GM23248 (cell line): ENCODE results near the gene BAIAP2.

Experiments
- EZH2 ChIP-seq: fragments of 200-600 bp; sonication (generic); IDR thresholded peaks from 2 replicates; pipeline ENCODE4 v1.6.1; 2018; ENCODE audit warnings: antibody characterized with exemption, mild to moderate bottlenecking; ENCODE audit not compliant: insufficient read depth, poor library complexity, severe bottlenecking
- EZH2phosphoT487 ChIP-seq: fragments of 200-600 bp; sonication (generic); IDR thresholded peaks from 2 replicates; pipeline ENCODE4 v1.6.1; 2018; ENCODE audit warnings: antibody characterized with exemption, moderate library complexity, mild to moderate bottlenecking, low read depth; ENCODE audit not compliant: insufficient read depth

DNA sequence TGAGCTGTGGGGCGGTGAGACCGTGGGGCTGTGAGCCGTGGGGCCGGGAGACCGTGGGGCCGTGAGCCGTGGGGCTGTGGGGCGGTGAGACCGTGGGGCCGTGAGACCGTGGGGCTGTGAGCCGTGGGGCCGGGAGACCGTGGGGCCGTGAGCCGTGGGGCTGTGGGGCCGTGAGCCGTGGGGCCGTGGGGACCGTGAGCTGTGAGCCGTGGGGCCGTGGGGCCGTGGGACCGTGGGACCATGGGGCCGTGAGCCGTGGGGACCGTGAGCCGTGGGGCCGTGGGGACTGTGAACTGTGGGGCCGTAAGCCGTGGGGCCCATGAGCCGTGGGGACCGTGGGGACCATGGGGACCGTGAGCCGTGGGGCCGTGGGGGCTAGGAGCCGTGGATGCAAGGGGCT lies 105.7 kb downstream of the BAIAP2 start:
- TF ChIP-seq EZH2, result no peak
- TF ChIP-seq EZH2phosphoT487, result no peak
